Measurements from ENCODE around the gene ZNF32. TPM values are rescaled to one million over a fixed set of nuclear protein-coding genes. Genes with fewer than 3 reads are reported as not detected.
A peak's percentile ranks its signal among the peaks of the same experiment; 100 is the strongest.

Gene ZNF32
- 16.5 and 23.5 TPM in 2 replicates for total RNA-seq (2014; rRNA removed; shearing (Covaris generic))

GRCh38 chr10:43648398-43649184, at the start of gene ZNF32:
Gene ZNF32, minus strand, starts transcription at chr10:43648881. Its CDS starts 2,748 bp downstream, at chr10:43646133.
- DNase-seq (ENCODE audit: low read depth): peak; percentile 79

GRCh38 chr10:43698156-43698555, 49.5 kb upstream of the ZNF32 start:
- no peak for DNase-seq (ENCODE audit: low read depth)

GRCh38 chr10:43696909-43697483, 48.3 kb upstream of the ZNF32 start:
- DNase-seq (ENCODE audit: low read depth): no peak

- DNase-seq (ENCODE audit: low read depth): no peak
Measured at GRCh38 chr10:43695730-43696129, 47.0 kb upstream of the ZNF32 start.

- DNase-seq (ENCODE audit: low read depth): no peak
Measured at GRCh38 chr10:43695321-43695720, 46.6 kb upstream of the ZNF32 start.

- DNase-seq (ENCODE audit: low read depth): no peak
Measured at GRCh38 chr10:43694526-43694925, 45.8 kb upstream of the ZNF32 start.

GRCh38 chr10:43693602-43694001, 44.9 kb upstream of the ZNF32 start:
- DNase-seq (ENCODE audit: low read depth): no peak

GRCh38 chr10:43692051-43692825, 43.6 kb upstream of the ZNF32 start:
- DNase-seq (ENCODE audit: low read depth): no peak

- peak; percentile 26 for DNase-seq (ENCODE audit: low read depth)
Measured at GRCh38 chr10:43691485-43691884, 42.8 kb upstream of the ZNF32 start.

GRCh38 chr10:43689955-43690771, 41.5 kb upstream of the ZNF32 start:
- DNase-seq (ENCODE audit: low read depth): peak; percentile 81

GRCh38 chr10:43689618-43689954, 40.9 kb upstream of the ZNF32 start:
- peak; percentile 7 for DNase-seq (ENCODE audit: low read depth)

- no peak for DNase-seq (ENCODE audit: low read depth)
Measured at GRCh38 chr10:43689007-43689491, 40.4 kb upstream of the ZNF32 start.

- DNase-seq (ENCODE audit: low read depth): peak; percentile 51
Measured at GRCh38 chr10:43688348-43688892, 39.7 kb upstream of the ZNF32 start.

- no peak for DNase-seq (ENCODE audit: low read depth)
Measured at GRCh38 chr10:43687373-43687772, 38.7 kb upstream of the ZNF32 start.

- DNase-seq (ENCODE audit: low read depth): no peak
Measured at GRCh38 chr10:43686414-43686813, 37.7 kb upstream of the ZNF32 start.

- no peak for DNase-seq (ENCODE audit: low read depth)
Measured at GRCh38 chr10:43685744-43686143, 37.1 kb upstream of the ZNF32 start.

GRCh38 chr10:43684292-43684559, 35.5 kb upstream of the ZNF32 start:
- DNase-seq (ENCODE audit: low read depth): no peak

GRCh38 chr10:43683451-43684291, 35.0 kb upstream of the ZNF32 start:
- no peak for DNase-seq (ENCODE audit: low read depth)

- DNase-seq (ENCODE audit: low read depth): no peak
Measured at GRCh38 chr10:43682956-43683355, 34.3 kb upstream of the ZNF32 start.

- DNase-seq (ENCODE audit: low read depth): no peak
Measured at GRCh38 chr10:43681721-43682120, 33.0 kb upstream of the ZNF32 start.

- DNase-seq (ENCODE audit: low read depth): no peak
Measured at GRCh38 chr10:43681220-43681619, 32.5 kb upstream of the ZNF32 start.
